Testis (tissue), 3 donors: ENCODE measurements around the gene MTERF4. TPM values are rescaled to one million over a fixed set of nuclear protein-coding genes. Genes with fewer than 3 reads are reported as not detected.
A peak's percentile ranks its signal among the peaks of the same experiment; 100 is the strongest.

ENCODE experiments used
- DNase-seq: peaks from one replicate; pipeline ENCODE4 v3.0.0-alpha.2; 2019
- H3K27ac ChIP-seq, 2 donors: fragments of 200-600 bp; sonication (generic); one replicate each; pipeline ENCODE4 v1.5.1; 2019
- H3K27me3 ChIP-seq: fragments of 200-600 bp; sonication (generic); one replicate; pipeline ENCODE4 v1.5.1; 2019
- H3K36me3 ChIP-seq: fragments of 200-600 bp; sonication (generic); one replicate; pipeline ENCODE4 v1.5.1; 2017; ENCODE audit warnings: low read depth; ENCODE audit errors: missing control alignments
- H3K4me1 ChIP-seq: fragments of 200-600 bp; sonication (generic); one replicate; pipeline ENCODE4 v1.5.1; 2019
- H3K4me3 ChIP-seq, 2 donors: fragments of 200-600 bp; sonication (generic); one replicate each; pipeline ENCODE4 v1.5.1; 2017 to 2019
- H3K9me3 ChIP-seq: fragments of 200-600 bp; sonication (generic); one replicate; pipeline ENCODE4 v1.5.1; 2017
- POLR2A ChIP-seq: fragments of 450-650 bp; IDR thresholded peaks from one replicate; pipeline ENCODE4 v1.6.1; 2017; ENCODE audit warnings: antibody characterized with exemption, mild to moderate bottlenecking, moderate library complexity
- WGBS, 2 donors: methylation state at CpG; one replicate each; pipeline ENCODE4 v1.1.5; 2018; 5-methylcytosine and 5-hydroxymethylcytosine counted together
- intact Hi-C: fragments of 100-400 bp; cut with DNase I; formaldehyde crosslinking; loops from one replicate; pipeline ENCODE4 v1.15.1; 2023; ENCODE audit warnings: low total_unique reads
- polyA plus RNA-seq: library from polyadenylated mRNA; stranded (reverse); fragments of 350-450 nt; fragmentation: Illumina TruSeq; extraction: RNeasy Lipid Tissue Mini Kit (QIAGEN cat#74804); gene quantifications from one replicate; pipeline ENCODE4 v1.2.3, GENCODE V29; 2014; ENCODE audit warnings: low read depth, low replicate concordance; ENCODE audit not compliant: insufficient read depth
- total RNA-seq, 2 donors: library from RNA; depleted of rRNA; stranded (reverse); fragments of >200 nt; gene quantifications; one replicate each; pipeline ENCODE4 v1.2.3, GENCODE V29; 2016
- TF ChIP-seq, protein P1 (sequence below), 3 experiments: fragments of 450-650 bp in 2 of 3; fragments of 200-600 bp in 1 of 3; sonication (generic) in 1 of 3; IDR thresholded peaks; one replicate each; pipeline ENCODE4 v1.5.1; 2016 to 2019; ENCODE audit warnings: antibody characterized with exemption in 3 of 3, mild to moderate bottlenecking in 2 of 3, moderate library complexity in 1 of 3

The MTERF4 gene
- total and polyA plus RNA-seq, 3 donors from 2014 or later: 26.4 to 40.6 (median 37.3) TPM

DNA sequence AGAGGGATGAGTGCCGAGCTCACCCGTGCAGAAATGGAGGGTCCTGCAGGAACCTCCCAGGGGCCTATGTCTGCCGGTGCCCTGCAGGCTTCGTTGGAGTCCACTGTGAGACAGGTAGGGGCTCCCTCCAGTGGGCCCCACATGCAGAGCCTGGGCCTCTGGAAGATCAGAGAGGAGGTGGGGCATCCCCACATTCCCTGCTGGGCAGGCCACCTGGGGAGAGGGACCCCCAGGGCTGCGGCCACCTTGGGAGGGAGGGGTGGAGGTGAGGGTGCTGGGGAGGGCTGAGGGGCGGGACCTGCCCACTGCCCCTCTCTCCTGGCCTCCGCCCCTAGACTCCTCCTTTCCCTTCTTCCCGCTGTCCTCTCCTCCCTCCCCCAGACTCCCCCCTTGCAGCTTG, 38.5 kb downstream of the MTERF4 start:
- no peaks in the 10 kb centered on the region for H3K9me3 ChIP-seq
- intact Hi-C loops: no loop called here
- DNase-seq: peak; percentile 9
- WGBS, 2 donors: 58 to 90% methylated on average over 3 to 8 of the region's 8 CpGs
- H3K4me1 ChIP-seq: no peaks in the 10 kb centered on the region
- no peaks in the 10 kb centered on the region for H3K27me3 ChIP-seq
- H3K27ac ChIP-seq: no peak overlapping the region
- TF ChIP-seq, protein P1, sequence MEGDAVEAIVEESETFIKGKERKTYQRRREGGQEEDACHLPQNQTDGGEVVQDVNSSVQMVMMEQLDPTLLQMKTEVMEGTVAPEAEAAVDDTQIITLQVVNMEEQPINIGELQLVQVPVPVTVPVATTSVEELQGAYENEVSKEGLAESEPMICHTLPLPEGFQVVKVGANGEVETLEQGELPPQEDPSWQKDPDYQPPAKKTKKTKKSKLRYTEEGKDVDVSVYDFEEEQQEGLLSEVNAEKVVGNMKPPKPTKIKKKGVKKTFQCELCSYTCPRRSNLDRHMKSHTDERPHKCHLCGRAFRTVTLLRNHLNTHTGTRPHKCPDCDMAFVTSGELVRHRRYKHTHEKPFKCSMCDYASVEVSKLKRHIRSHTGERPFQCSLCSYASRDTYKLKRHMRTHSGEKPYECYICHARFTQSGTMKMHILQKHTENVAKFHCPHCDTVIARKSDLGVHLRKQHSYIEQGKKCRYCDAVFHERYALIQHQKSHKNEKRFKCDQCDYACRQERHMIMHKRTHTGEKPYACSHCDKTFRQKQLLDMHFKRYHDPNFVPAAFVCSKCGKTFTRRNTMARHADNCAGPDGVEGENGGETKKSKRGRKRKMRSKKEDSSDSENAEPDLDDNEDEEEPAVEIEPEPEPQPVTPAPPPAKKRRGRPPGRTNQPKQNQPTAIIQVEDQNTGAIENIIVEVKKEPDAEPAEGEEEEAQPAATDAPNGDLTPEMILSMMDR (IDR thresholded peaks at IDR 0.05): no peak
- TF ChIP-seq POLR2A: no peak
- no peaks in the 10 kb centered on the region for H3K36me3 ChIP-seq
- H3K4me3 ChIP-seq: no peak overlapping the region

DNA sequence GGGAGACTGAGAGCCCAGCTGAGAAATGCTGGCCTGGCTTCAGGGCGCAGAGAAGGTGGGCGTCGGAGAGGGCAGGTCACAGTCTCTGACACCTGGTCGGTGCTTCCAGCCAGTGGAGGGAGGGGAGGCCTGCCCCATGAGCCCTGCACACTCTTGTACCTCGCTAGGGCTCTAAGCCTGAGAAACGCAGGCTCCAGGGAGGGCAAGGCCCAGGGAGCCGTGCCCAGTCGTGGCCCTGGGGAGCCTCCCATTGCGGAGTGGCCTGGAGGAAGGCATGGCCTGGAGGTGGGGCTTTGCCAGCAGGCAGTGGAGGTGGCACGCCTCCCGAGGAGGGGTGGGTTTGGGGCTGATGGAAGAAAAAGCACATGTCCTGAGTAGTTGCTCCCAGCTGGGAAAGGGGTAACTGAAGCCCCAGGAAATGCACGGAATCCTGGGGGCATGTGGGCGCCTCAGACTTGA, 39.0 kb downstream of the MTERF4 start:
- TF ChIP-seq POLR2A: no peak
- TF ChIP-seq, protein P1 (IDR thresholded peaks at IDR 0.05): no peak
- H3K36me3 ChIP-seq: no peaks in the 10 kb centered on the region
- intact Hi-C loops: no loop called here
- 60 to 70% methylated on average over 1 to 13 of the region's 13 CpGs for WGBS, 2 donors
- no peak overlapping the region for H3K27ac ChIP-seq
- H3K9me3 ChIP-seq: no peaks in the 10 kb centered on the region
- no peaks in the 10 kb centered on the region for H3K4me1 ChIP-seq
- no peaks in the 10 kb centered on the region for H3K27me3 ChIP-seq
- H3K4me3 ChIP-seq: no peak overlapping the region
- DNase-seq: peak; percentile 11

DNA sequence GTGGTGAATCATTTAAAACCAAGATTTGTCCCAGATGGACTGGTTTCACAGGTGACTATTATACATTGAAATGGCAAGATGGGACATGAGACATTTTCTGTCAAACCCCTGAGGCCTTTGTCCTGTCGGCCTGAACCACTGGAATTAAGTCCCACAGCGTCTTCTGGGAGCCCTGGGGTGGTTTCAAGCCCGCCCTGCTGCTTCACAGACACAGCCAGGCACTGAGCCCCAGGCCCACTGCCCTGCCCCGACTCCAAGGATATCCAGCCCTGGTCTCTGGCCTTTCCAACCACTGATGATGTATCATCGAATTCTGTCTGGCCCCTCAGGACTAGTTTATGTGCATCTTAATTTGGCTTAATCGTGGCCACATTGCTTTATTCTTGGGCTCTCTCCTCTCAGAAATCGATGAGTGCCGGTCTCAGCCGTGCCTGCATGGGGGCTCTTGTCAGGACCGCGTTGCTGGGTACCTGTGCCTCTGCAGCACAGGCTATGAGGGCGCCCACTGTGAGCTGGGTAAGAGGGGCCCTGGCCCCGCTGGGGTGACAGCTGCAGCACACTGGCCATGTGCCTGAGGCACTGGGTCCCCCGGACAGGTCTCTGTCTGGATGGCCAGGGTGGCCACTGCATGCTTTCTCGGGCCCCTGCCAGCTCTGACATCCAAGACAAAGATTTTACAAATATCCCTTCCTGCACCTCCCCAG, 39.5 kb downstream of the MTERF4 start:
- H3K4me1 ChIP-seq: no peaks in the 10 kb centered on the region
- no peaks in the 10 kb centered on the region for H3K9me3 ChIP-seq
- 85 to 87% methylated on average over 13 to 15 of the region's 15 CpGs for WGBS, 2 donors
- intact Hi-C loops: no loop called here
- no peaks in the 10 kb centered on the region for H3K36me3 ChIP-seq
- H3K4me3 ChIP-seq: no peak overlapping the region
- no peak for TF ChIP-seq POLR2A
- TF ChIP-seq, protein P1 (IDR thresholded peaks at IDR 0.05): no peak
- peak; percentile 12 for DNase-seq
- no peak overlapping the region for H3K27ac ChIP-seq
- no peaks in the 10 kb centered on the region for H3K27me3 ChIP-seq

DNA sequence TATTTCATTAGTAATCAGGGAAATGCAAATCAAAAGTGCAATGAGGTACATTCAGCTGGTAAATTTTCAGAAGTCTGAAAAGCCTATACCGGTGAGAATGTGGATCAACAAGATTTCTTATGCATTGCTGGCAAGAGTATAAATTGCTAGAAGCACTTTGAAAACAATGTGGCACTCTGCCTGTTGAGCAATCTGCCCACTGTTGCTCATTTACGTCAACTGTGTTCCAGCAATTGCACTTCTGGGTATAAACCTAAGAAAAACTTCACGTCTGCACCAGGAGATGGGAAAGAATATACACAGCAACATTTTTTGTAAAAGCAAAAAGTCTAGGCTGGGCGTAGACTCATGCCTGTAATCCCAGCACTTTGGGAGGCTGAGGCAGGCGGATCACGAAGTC, 40.8 kb downstream of the MTERF4 start:
- WGBS, 2 donors: 86 to 89% methylated on average over 6 of the region's 6 CpGs
- H3K4me1 ChIP-seq: no peaks in the 10 kb centered on the region
- H3K27me3 ChIP-seq: no peaks in the 10 kb centered on the region
- no peak overlapping the region for H3K27ac ChIP-seq
- intact Hi-C loops: no loop called here
- no peaks in the 10 kb centered on the region for H3K9me3 ChIP-seq
- TF ChIP-seq POLR2A: no peak
- TF ChIP-seq, protein P1 (IDR thresholded peaks at IDR 0.05): no peak
- H3K36me3 ChIP-seq: no peaks in the 10 kb centered on the region
- peak; percentile 19 for DNase-seq
- H3K4me3 ChIP-seq: no peak overlapping the region
